Fibroblast of lung (primary cell): ENCODE data around the gene SSTR5.

Experiments
- EZH2 ChIP-seq: IDR thresholded peaks from 2 replicates; pipeline ENCODE4 v1.5.1; 2012; ENCODE audit warnings: low read length, control low read depth, mild to moderate bottlenecking; ENCODE audit errors: missing control alignments
- TF ChIP-seq, protein P1 (sequence below), 2 donors: IDR thresholded peaks in 1 of 2; conservative IDR thresholded peaks in 1 of 2; 1 replicate in 1 of 2; 2 replicates in 1 of 2; pipeline ENCODE4 v1.5.1; 2011 to 2012; ENCODE audit warnings: low read length in 2 of 2, control low read depth in 1 of 2, inconsistent platforms in 1 of 2, low read depth in 1 of 2, mild to moderate bottlenecking in 1 of 2

DNA sequence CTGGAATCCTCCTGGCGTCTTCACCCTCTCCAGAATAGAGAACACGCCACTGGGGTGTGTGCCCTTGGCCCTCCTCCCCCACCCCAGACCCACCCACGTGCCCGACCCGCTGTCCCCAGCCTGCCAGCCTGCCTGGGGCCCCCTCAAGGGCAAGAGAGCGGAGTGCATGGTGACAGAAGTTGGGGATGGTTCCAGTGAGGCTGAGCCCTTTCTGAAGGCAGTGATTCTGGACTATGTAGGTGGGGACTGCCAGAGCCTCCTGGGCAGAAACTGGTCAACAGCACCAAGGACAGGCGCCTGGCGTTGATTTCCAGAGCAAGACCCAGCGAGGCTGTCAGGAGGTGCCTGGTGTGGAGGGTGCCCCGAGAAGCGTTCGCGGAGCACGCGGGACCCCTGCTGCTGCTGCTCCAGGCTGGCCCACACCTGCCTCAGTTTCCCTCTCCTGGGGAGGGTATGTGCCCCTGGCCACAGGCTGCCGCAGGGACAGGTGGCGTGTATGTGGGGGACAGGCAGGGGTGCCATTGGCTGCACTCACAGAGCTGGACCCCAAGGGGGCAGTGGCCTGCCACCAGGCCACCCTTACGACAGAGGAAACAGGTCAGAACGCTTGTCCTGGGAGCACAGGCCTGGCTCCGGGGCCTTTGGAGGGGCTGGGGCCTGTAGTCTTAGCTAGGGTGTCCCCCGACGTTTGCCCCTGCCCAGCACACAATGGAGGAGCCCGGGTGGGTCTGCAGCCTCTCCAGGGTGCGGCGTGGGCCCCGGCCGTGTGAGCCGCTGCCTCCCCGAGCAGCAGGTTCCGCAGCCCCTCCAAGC, 1.2 kb downstream of the SSTR5 start:
- TF ChIP-seq, protein P1, sequence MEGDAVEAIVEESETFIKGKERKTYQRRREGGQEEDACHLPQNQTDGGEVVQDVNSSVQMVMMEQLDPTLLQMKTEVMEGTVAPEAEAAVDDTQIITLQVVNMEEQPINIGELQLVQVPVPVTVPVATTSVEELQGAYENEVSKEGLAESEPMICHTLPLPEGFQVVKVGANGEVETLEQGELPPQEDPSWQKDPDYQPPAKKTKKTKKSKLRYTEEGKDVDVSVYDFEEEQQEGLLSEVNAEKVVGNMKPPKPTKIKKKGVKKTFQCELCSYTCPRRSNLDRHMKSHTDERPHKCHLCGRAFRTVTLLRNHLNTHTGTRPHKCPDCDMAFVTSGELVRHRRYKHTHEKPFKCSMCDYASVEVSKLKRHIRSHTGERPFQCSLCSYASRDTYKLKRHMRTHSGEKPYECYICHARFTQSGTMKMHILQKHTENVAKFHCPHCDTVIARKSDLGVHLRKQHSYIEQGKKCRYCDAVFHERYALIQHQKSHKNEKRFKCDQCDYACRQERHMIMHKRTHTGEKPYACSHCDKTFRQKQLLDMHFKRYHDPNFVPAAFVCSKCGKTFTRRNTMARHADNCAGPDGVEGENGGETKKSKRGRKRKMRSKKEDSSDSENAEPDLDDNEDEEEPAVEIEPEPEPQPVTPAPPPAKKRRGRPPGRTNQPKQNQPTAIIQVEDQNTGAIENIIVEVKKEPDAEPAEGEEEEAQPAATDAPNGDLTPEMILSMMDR (conservative IDR thresholded peaks at IDR 0.05 in 1 of 2, IDR thresholded peaks at IDR 0.05 in 1 of 2; ENCODE audit: low read depth in 1 of 2, low read length in 2 of 2) = no peak
- no peak for TF ChIP-seq EZH2
